ENCODE results near the gene CDCA4. TPM values are rescaled to one million over a fixed set of nuclear protein-coding genes. Genes with fewer than 3 reads are reported as not detected.
A peak's percentile ranks its signal among the peaks of the same experiment; 100 is the strongest.

Gene CDCA4
- total RNA-seq, 1 donor from 2014 or later = 33.2 TPM

DNA sequence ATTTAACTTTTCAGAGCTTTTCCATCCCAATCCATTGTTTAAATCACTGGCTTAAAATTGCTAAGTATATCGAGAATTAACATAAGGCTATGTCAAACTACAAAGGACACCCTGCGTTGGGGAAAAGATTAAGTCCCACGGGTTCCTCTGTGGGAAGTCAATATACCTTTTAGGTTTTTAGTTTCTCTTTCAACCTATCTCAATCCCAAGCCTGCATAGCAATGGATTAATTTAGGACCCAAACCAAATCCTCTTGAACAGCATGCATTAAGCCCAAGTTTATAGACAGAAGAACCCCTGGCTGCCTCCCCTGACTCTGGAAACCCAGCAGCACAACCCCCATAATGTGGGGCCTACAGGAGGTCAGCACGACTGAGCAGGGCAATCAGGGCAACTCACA is 6.3 kb downstream of the CDCA4 start:
- H3K36me3 ChIP-seq (ENCODE audit: control insufficient read depth, insufficient read depth, low read length) = no peaks in the 10 kb centered on the region

DNA sequence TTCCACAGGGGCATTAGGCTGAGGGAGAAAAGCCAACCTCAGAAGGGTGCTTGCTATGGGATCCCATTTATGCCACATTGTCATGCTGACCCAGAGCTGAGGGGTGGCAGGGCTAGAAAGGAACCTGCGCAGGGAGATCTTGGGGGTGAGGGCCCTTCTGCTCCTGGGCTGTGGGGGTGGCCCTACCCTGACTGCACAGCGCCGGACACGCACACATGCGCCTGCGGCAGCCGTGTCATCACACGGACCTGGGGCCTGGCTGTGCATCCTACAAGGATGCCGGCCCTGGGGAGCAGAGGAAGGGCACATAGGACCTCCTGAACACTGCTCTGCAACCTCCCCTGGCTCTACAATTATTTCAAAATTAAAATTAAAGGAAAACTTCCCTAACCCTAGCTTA is 6.9 kb downstream of the CDCA4 start:
- no peaks in the 10 kb centered on the region for H3K36me3 ChIP-seq (ENCODE audit: control insufficient read depth, insufficient read depth, low read length)
- TF ChIP-seq, protein P1, sequence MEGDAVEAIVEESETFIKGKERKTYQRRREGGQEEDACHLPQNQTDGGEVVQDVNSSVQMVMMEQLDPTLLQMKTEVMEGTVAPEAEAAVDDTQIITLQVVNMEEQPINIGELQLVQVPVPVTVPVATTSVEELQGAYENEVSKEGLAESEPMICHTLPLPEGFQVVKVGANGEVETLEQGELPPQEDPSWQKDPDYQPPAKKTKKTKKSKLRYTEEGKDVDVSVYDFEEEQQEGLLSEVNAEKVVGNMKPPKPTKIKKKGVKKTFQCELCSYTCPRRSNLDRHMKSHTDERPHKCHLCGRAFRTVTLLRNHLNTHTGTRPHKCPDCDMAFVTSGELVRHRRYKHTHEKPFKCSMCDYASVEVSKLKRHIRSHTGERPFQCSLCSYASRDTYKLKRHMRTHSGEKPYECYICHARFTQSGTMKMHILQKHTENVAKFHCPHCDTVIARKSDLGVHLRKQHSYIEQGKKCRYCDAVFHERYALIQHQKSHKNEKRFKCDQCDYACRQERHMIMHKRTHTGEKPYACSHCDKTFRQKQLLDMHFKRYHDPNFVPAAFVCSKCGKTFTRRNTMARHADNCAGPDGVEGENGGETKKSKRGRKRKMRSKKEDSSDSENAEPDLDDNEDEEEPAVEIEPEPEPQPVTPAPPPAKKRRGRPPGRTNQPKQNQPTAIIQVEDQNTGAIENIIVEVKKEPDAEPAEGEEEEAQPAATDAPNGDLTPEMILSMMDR (IDR thresholded peaks at IDR 0.05; ENCODE audit: insufficient read depth, low read length, poor library complexity, severe bottlenecking) = no peak
- DNase-seq (ENCODE audit: low read depth) = no peak
- H3K4me3 ChIP-seq (ENCODE audit: low read depth, low read length) = no peak overlapping the region
- H3K27me3 ChIP-seq (ENCODE audit: control insufficient read depth, insufficient read depth, low read length) = no peaks in the 10 kb centered on the region

More for the DNA sequence above, 6.3 kb downstream of the CDCA4 start:
- no peak for DNase-seq (ENCODE audit: low read depth)
- Histone ChIP-seq H3K27me3 (ENCODE audit: control insufficient read depth, insufficient read depth, low read length) (no peaks in the 10 kb centered on the region), H3K4me3 (ENCODE audit: low read depth, low read length) (no peak overlapping the region)
- TF ChIP-seq, protein P1 (IDR thresholded peaks at IDR 0.05; ENCODE audit: insufficient read depth, low read length, poor library complexity, severe bottlenecking) = no peak

DNA sequence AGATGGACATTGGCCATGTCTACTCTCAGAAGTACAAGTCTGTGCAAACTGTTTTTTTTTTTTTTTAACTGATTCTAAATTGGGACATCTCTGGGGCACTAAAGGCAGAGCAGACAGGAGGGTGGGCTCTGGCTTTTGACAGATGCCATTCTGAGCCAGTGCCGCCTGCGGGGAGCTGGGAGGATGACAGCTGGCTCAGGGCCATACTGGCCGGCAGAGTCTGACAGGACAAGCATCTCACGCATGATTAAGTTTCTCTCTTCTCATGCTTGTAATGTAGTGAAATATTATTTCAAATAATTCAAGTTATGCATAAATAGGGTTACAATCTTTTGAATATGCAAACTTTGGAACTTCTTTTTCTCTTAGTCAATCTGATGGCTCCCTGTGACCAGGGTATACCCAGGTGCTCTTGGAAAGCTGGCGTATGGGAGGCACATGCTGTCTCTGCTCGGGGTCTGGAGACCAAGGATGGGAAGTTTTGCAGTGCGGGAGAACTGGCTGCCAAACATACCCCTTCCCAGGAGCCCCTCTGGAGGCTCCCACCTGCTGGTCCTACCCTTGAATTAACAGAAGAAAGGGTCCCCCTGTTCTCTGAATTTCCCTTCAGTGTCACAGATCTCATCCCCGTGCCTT is 7.6 kb downstream of the CDCA4 start:
- DNase-seq (ENCODE audit: low read depth) = no peak
- H3K36me3 ChIP-seq (ENCODE audit: control insufficient read depth, insufficient read depth, low read length) = no peaks in the 10 kb centered on the region

DNA sequence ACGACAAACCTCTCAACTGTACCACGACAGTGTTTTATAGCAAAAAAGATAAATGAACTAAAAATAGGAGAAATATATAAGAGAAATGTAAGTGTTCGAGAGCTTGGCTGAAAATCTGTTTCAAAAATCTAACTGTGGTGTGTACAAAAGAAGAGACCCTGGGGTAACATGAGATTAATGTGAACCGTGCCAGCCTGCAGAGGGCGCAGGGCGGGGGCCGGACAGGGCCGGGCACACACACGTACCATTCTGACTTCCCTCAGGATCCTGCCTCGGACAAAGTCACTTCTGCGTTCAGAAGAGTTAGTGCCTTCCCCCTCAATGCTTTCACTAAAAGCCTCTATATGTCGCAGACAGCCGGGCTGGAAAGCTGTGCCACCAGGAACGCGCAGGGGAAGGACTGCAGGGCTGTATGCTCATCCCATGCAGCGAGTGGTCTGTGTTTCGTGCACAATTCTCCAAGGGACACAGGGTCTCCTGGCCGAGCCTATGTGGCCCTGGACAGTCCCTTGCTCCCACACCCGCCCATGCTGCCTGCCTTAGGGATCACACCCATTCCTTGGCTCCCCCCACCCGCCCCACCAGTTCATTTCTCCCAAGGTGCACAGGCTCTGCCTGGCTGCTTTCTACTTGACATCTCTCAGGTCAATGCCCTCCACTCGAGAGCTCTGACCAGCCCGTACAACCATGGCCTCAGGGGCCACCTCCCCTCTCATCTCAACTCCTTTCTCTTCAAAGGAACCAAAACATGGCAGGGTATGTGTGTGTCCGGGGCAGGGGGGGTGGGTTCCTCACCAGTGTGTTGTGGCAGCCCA is 8.5 kb downstream of the CDCA4 start:
- Histone ChIP-seq H3K36me3 (ENCODE audit: control insufficient read depth, insufficient read depth, low read length) (no peaks in the 10 kb centered on the region), H3K4me3 (ENCODE audit: low read depth, low read length) (no peak overlapping the region), H3K27me3 (ENCODE audit: control insufficient read depth, insufficient read depth, low read length) (no peaks in the 10 kb centered on the region)
- no peak for DNase-seq (ENCODE audit: low read depth)
- TF ChIP-seq, protein P1 (IDR thresholded peaks at IDR 0.05; ENCODE audit: insufficient read depth, low read length, poor library complexity, severe bottlenecking) = peak; percentile 73

More for the DNA sequence above, 7.6 kb downstream of the CDCA4 start:
- Histone ChIP-seq H3K27me3 (ENCODE audit: control insufficient read depth, insufficient read depth, low read length) (no peaks in the 10 kb centered on the region), H3K4me3 (ENCODE audit: low read depth, low read length) (no peak overlapping the region)
- TF ChIP-seq, protein P1 (IDR thresholded peaks at IDR 0.05; ENCODE audit: insufficient read depth, low read length, poor library complexity, severe bottlenecking) = no peak

DNA sequence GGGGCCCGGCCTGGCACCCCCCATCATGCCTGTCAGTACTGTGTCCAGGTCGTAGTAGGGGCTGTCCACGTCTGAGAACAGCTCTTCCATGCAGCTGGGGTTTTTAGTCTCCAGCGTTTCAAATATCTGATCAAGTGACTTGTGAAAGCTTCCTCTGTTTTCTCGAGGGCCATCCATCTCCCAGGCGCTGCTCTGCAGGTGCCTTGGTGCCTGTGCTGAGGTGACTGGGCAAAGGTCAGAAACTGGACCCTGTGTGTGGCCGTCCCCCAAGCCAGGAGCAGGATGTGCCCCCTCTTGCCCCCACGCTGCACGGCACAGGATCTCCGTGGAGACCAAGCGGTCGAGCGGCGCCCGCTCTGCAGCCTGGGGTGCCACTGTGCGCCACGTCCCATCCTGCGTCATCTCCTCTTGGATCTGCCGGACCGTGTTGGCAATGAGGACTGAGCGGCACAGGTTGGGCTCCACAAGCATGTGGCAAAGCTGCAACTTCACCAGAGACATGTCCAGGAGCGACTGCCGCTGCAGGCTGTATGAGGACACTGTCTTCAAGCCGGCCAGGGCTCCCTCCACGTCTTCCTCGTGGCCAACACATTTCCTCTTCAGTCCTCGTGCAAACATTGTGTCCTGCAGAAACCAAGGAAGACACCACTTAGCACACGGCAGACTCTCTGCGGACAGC is 9.4 kb downstream of the CDCA4 start:
- Histone ChIP-seq H3K4me3 (ENCODE audit: low read depth, low read length) (no peak overlapping the region), H3K36me3 (ENCODE audit: control insufficient read depth, insufficient read depth, low read length) (no peaks in the 10 kb centered on the region), H3K27me3 (ENCODE audit: control insufficient read depth, insufficient read depth, low read length) (no peaks in the 10 kb centered on the region)
- no peak for DNase-seq (ENCODE audit: low read depth)
- TF ChIP-seq, protein P1 (IDR thresholded peaks at IDR 0.05; ENCODE audit: insufficient read depth, low read length, poor library complexity, severe bottlenecking) = no peak

Measured in kidney epithelial cell (primary cell).